ENCODE results near the gene CORIN.

The CORIN gene

GRCh38 chr4:47615385-47615784 is 222.5 kb downstream of the CORIN start:
- no peaks in the 10 kb centered on the region for H4K20me1 ChIP-seq (ENCODE audit: insufficient read depth, low read length)
- no peak for TF ChIP-seq EZH2 (IDR thresholded peaks at IDR 0.05; ENCODE audit: borderline replicate concordance, low read depth, low read length, severe bottlenecking)
- TF ChIP-seq, protein P1, sequence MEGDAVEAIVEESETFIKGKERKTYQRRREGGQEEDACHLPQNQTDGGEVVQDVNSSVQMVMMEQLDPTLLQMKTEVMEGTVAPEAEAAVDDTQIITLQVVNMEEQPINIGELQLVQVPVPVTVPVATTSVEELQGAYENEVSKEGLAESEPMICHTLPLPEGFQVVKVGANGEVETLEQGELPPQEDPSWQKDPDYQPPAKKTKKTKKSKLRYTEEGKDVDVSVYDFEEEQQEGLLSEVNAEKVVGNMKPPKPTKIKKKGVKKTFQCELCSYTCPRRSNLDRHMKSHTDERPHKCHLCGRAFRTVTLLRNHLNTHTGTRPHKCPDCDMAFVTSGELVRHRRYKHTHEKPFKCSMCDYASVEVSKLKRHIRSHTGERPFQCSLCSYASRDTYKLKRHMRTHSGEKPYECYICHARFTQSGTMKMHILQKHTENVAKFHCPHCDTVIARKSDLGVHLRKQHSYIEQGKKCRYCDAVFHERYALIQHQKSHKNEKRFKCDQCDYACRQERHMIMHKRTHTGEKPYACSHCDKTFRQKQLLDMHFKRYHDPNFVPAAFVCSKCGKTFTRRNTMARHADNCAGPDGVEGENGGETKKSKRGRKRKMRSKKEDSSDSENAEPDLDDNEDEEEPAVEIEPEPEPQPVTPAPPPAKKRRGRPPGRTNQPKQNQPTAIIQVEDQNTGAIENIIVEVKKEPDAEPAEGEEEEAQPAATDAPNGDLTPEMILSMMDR (IDR thresholded peaks at IDR 0.05; ENCODE audit: borderline replicate concordance, extremely low read depth, low read length, poor library complexity, severe bottlenecking): no peak
- no peaks in the 10 kb centered on the region for H3K27me3 ChIP-seq (ENCODE audit: insufficient read depth, low read length, poor library complexity)
- H3K36me3 ChIP-seq (ENCODE audit: insufficient read depth, low read length): no peaks in the 10 kb centered on the region
- ATAC-seq (ENCODE audit: insufficient read depth, low read depth) (no peak), DNase-seq (no peak)
- H3K79me2 ChIP-seq (ENCODE audit: insufficient read depth, low read length): no peaks in the 10 kb centered on the region
- no peaks in the 10 kb centered on the region for H3K4me1 ChIP-seq (ENCODE audit: insufficient read depth, low read length)
- no peak overlapping the region for H3K4me3 ChIP-seq (ENCODE audit: low read depth in 1 of 2, low read length in 2 of 2)
- H2AFZ ChIP-seq (ENCODE audit: low read depth, low read length): no peak overlapping the region
- no peak overlapping the region for H3K4me2 ChIP-seq (ENCODE audit: insufficient read depth, low read length)
- no peaks in the 10 kb centered on the region for H3K9me3 ChIP-seq (ENCODE audit: insufficient read depth, low read length, severe bottlenecking)
- H3K9ac ChIP-seq (ENCODE audit: low read depth, low read length): no peak overlapping the region
- no peak overlapping the region for H3K27ac ChIP-seq (ENCODE audit: low read length)

DNA sequence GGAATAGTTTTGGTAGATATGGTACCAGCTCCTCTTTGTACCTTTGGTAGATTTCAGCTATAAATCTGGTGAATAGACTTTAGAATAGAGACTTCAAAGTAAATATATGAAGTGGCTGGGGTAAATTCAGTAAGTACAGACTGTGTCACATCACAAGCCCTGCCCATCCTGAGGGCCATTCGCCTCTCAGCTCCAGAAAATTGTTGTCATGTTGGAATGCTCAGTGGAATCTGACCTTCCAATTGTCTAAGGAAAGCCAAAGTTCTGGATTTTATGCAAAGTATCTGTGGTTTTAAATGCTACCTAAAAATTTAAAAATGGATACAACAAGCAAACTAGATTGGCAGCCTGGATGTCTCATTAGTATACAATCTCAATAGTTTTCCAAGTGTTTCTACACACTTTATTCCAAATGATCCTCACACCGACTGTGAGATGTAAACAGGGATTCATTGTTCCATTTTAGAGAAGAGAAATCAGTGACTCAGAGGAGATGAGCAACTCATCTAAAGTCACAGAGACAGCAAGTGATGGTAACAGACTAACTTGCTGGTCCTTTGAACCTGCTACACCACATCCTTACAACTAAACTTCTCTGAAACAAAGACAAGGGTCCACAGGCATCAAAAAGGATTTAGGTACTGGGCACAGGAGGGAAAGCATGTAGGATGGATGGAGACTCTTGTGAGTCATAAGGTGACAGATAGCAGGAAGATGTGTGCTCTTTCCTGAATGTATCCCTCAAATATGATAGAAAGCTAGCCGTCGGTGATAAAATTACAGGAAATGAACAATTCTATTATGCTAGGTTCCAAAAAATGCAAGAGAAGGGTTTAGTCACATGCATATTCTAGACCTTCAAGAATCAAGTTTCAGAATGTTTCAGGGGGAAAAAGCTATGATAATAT is 225.5 kb downstream of the CORIN start:
- no peaks in the 10 kb centered on the region for H3K79me2 ChIP-seq (ENCODE audit: insufficient read depth, low read length)
- ATAC-seq (ENCODE audit: insufficient read depth, low read depth) (no peak), DNase-seq (no peak)
- H3K4me1 ChIP-seq (ENCODE audit: insufficient read depth, low read length): no peaks in the 10 kb centered on the region
- no peak overlapping the region for H3K9ac ChIP-seq (ENCODE audit: low read depth, low read length)
- no peaks in the 10 kb centered on the region for H4K20me1 ChIP-seq (ENCODE audit: insufficient read depth, low read length)
- H3K27ac ChIP-seq (ENCODE audit: low read length): no peak overlapping the region
- H2AFZ ChIP-seq (ENCODE audit: low read depth, low read length): no peak overlapping the region
- no peak overlapping the region for H3K4me2 ChIP-seq (ENCODE audit: insufficient read depth, low read length)
- no peak for TF ChIP-seq EZH2 (IDR thresholded peaks at IDR 0.05; ENCODE audit: borderline replicate concordance, low read depth, low read length, severe bottlenecking)
- TF ChIP-seq, protein P1 (IDR thresholded peaks at IDR 0.05; ENCODE audit: borderline replicate concordance, extremely low read depth, low read length, poor library complexity, severe bottlenecking): no peak
- H3K27me3 ChIP-seq (ENCODE audit: insufficient read depth, low read length, poor library complexity): no peaks in the 10 kb centered on the region
- H3K36me3 ChIP-seq (ENCODE audit: insufficient read depth, low read length): no peaks in the 10 kb centered on the region
- H3K9me3 ChIP-seq (ENCODE audit: insufficient read depth, low read length, severe bottlenecking): no peaks in the 10 kb centered on the region
- no peak overlapping the region for H3K4me3 ChIP-seq (ENCODE audit: low read depth in 1 of 2, low read length in 2 of 2)

DNA sequence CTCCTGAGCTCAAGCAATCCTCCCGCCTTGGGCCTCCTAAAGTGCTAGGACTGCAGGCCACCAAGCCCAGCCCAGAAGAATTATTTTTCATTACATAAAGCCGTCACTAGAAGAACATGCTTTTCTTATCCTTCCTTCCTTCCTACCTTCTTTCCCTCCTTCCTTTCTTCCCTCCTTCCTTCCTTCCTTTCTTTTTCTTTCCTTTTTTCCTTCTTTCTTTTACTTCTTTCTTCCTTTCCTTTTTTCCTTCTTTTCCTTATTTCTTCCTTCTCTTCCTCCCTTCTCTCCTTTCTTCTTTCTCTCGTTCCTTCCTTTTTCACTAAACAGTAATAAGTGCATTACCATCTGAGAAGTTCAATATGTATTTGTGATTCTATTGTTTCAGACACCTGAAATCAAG is 231.4 kb downstream of the CORIN start:
- no peak overlapping the region for H3K4me2 ChIP-seq (ENCODE audit: insufficient read depth, low read length)
- DNase-seq (no peak), ATAC-seq (ENCODE audit: insufficient read depth, low read depth) (no peak)
- H4K20me1 ChIP-seq (ENCODE audit: insufficient read depth, low read length): no peaks in the 10 kb centered on the region
- H3K4me1 ChIP-seq (ENCODE audit: insufficient read depth, low read length): no peaks in the 10 kb centered on the region
- H3K9me3 ChIP-seq (ENCODE audit: insufficient read depth, low read length, severe bottlenecking): no peaks in the 10 kb centered on the region
- TF ChIP-seq, protein P1 (IDR thresholded peaks at IDR 0.05; ENCODE audit: borderline replicate concordance, extremely low read depth, low read length, poor library complexity, severe bottlenecking): no peak
- TF ChIP-seq EZH2 (IDR thresholded peaks at IDR 0.05; ENCODE audit: borderline replicate concordance, low read depth, low read length, severe bottlenecking): no peak
- no peaks in the 10 kb centered on the region for H3K79me2 ChIP-seq (ENCODE audit: insufficient read depth, low read length)
- H3K36me3 ChIP-seq (ENCODE audit: insufficient read depth, low read length): no peaks in the 10 kb centered on the region
- no peaks in the 10 kb centered on the region for H3K27me3 ChIP-seq (ENCODE audit: insufficient read depth, low read length, poor library complexity)
- H3K4me3 ChIP-seq (ENCODE audit: low read depth in 1 of 2, low read length in 2 of 2): no peak overlapping the region
- H3K27ac ChIP-seq (ENCODE audit: low read length): no peak overlapping the region
- no peak overlapping the region for H2AFZ ChIP-seq (ENCODE audit: low read depth, low read length)
- no peak overlapping the region for H3K9ac ChIP-seq (ENCODE audit: low read depth, low read length)

Data from DND-41 (cell line).